Measurements from ENCODE around the gene PHF12. TPM values are rescaled to one million over a fixed set of nuclear protein-coding genes. Genes with fewer than 3 reads are reported as not detected.

Gene PHF12
- total and polyA plus RNA-seq, 2 of the 8 experiments (the other 6 are each of a cell fraction or from before 2014, with no cell fraction given), result 38.8 to 65.7 TPM

DNA sequence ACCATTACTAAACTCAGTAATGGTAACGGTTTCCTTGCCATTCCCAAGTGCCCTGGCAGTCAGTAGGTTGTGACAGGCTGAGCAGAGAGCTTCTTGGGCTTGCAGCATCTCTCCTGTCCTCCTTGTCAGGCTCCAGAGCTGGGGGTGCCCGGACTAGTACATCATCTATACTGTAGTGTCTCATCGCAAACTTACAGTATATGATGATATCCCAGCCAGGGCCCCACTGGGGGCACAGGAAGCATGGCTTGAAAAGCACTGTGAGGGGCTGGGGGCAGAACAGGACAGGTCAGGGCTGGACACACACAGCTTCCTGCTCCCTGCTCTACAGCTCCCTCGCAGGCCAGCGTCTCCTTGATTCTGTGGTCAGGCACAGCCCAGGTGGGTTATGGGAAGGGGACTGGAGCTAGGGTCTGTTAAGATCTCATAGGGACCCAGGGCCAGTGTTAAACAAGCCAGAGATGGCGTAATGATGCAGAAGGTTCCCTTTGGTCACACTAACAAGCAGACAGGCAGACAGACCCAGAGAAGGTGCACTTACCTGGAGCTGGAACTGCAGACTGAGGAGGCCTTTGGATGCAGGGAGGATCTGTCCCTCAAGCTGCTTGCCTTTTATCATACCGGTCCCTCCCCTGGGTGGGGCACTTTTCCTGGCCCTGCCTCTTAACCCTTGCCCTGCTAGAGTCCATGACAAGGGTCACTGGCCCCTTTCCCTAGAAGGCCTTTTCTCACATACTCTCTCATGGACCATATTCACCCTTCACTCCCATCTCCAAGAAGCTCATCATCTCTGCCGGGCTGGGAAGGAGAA is 89.7 kb downstream of the PHF12 start (continued):
- TF ChIP-seq, protein P1, sequence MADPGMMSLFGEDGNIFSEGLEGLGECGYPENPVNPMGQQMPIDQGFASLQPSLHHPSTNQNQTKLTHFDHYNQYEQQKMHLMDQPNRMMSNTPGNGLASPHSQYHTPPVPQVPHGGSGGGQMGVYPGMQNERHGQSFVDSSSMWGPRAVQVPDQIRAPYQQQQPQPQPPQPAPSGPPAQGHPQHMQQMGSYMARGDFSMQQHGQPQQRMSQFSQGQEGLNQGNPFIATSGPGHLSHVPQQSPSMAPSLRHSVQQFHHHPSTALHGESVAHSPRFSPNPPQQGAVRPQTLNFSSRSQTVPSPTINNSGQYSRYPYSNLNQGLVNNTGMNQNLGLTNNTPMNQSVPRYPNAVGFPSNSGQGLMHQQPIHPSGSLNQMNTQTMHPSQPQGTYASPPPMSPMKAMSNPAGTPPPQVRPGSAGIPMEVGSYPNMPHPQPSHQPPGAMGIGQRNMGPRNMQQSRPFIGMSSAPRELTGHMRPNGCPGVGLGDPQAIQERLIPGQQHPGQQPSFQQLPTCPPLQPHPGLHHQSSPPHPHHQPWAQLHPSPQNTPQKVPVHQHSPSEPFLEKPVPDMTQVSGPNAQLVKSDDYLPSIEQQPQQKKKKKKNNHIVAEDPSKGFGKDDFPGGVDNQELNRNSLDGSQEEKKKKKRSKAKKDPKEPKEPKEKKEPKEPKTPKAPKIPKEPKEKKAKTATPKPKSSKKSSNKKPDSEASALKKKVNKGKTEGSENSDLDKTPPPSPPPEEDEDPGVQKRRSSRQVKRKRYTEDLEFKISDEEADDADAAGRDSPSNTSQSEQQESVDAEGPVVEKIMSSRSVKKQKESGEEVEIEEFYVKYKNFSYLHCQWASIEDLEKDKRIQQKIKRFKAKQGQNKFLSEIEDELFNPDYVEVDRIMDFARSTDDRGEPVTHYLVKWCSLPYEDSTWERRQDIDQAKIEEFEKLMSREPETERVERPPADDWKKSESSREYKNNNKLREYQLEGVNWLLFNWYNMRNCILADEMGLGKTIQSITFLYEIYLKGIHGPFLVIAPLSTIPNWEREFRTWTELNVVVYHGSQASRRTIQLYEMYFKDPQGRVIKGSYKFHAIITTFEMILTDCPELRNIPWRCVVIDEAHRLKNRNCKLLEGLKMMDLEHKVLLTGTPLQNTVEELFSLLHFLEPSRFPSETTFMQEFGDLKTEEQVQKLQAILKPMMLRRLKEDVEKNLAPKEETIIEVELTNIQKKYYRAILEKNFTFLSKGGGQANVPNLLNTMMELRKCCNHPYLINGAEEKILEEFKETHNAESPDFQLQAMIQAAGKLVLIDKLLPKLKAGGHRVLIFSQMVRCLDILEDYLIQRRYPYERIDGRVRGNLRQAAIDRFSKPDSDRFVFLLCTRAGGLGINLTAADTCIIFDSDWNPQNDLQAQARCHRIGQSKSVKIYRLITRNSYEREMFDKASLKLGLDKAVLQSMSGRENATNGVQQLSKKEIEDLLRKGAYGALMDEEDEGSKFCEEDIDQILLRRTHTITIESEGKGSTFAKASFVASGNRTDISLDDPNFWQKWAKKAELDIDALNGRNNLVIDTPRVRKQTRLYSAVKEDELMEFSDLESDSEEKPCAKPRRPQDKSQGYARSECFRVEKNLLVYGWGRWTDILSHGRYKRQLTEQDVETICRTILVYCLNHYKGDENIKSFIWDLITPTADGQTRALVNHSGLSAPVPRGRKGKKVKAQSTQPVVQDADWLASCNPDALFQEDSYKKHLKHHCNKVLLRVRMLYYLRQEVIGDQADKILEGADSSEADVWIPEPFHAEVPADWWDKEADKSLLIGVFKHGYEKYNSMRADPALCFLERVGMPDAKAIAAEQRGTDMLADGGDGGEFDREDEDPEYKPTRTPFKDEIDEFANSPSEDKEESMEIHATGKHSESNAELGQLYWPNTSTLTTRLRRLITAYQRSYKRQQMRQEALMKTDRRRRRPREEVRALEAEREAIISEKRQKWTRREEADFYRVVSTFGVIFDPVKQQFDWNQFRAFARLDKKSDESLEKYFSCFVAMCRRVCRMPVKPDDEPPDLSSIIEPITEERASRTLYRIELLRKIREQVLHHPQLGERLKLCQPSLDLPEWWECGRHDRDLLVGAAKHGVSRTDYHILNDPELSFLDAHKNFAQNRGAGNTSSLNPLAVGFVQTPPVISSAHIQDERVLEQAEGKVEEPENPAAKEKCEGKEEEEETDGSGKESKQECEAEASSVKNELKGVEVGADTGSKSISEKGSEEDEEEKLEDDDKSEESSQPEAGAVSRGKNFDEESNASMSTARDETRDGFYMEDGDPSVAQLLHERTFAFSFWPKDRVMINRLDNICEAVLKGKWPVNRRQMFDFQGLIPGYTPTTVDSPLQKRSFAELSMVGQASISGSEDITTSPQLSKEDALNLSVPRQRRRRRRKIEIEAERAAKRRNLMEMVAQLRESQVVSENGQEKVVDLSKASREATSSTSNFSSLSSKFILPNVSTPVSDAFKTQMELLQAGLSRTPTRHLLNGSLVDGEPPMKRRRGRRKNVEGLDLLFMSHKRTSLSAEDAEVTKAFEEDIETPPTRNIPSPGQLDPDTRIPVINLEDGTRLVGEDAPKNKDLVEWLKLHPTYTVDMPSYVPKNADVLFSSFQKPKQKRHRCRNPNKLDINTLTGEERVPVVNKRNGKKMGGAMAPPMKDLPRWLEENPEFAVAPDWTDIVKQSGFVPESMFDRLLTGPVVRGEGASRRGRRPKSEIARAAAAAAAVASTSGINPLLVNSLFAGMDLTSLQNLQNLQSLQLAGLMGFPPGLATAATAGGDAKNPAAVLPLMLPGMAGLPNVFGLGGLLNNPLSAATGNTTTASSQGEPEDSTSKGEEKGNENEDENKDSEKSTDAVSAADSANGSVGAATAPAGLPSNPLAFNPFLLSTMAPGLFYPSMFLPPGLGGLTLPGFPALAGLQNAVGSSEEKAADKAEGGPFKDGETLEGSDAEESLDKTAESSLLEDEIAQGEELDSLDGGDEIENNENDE (IDR thresholded peaks at IDR 0.05; ENCODE audit: insufficient replicate concordance, low read length), result no peak
- no peak for TF ChIP-seq CBX8 (IDR thresholded peaks at IDR 0.05; ENCODE audit: borderline replicate concordance, low read depth, low read length)
- no peak for TF ChIP-seq NANOG (IDR thresholded peaks at IDR 0.05; ENCODE audit: insufficient read depth, low read depth, low read length, poor library complexity, severe bottlenecking)
- no peak for TF ChIP-seq CBX5 (IDR thresholded peaks at IDR 0.05; ENCODE audit: low read depth, low read length)
- TF ChIP-seq BCL11A (IDR thresholded peaks at IDR 0.05; ENCODE audit: low read depth in 2 of 2, low read length in 2 of 2), result no peak
- no peak for TF ChIP-seq MAFK (IDR thresholded peaks at IDR 0.05; ENCODE audit: low read depth, low read length)
- TF ChIP-seq PHF8 (conservative IDR thresholded peaks at IDR 0.05; ENCODE audit: low read depth, low read length), result no peak
